ENCODE measurements around the gene OBP2B. TPM values are rescaled to one million over a fixed set of nuclear protein-coding genes. Genes with fewer than 3 reads are reported as not detected.
"Not testable (repeated sequence)": the region's sequence is repeated elsewhere in the genome, so short reads cannot be mapped to it uniquely, and the experiment has no call there.

Gene OBP2B
- polyA plus RNA-seq, 1 donor from 2014 or later = not detected

GRCh38 chr9:133182151-133182550 lies 26.9 kb downstream of the OBP2B start:
- H3K27ac Mint-ChIP-seq = no peak overlapping the region
- peaks cover 18% of the 10 kb centered on the region for H3K27me3 Mint-ChIP-seq
- H3K4me1 Mint-ChIP-seq = peaks cover 5 to 9% (median 7%) of the 10 kb centered on the region in 3 donors
- no peak overlapping the region for H3K4me3 Mint-ChIP-seq
- H3K9me3 Mint-ChIP-seq = no peaks in the 10 kb centered on the region
- no peaks in the 10 kb centered on the region for H3K36me3 Mint-ChIP-seq

- peaks cover 18% of the 10 kb centered on the region for H3K27me3 Mint-ChIP-seq
- H3K27ac Mint-ChIP-seq = no peak overlapping the region
- H3K36me3 Mint-ChIP-seq = no peaks in the 10 kb centered on the region
- no peak overlapping the region for H3K4me3 Mint-ChIP-seq
- H3K9me3 Mint-ChIP-seq = no peaks in the 10 kb centered on the region
- peaks cover 3 to 9% (median 7%) of the 10 kb centered on the region in 3 donors for H3K4me1 Mint-ChIP-seq
Measured at GRCh38 chr9:133181561-133181960, 27.5 kb downstream of the OBP2B start.

- no peaks in the 10 kb centered on the region for H3K9me3 Mint-ChIP-seq
- peaks cover under 1 to 9% (median 5%) of the 10 kb centered on the region in 3 donors for H3K4me1 Mint-ChIP-seq
- H3K27ac Mint-ChIP-seq = no peak overlapping the region
- no peaks in the 10 kb centered on the region for H3K36me3 Mint-ChIP-seq
- H3K27me3 Mint-ChIP-seq = peaks cover 18% of the 10 kb centered on the region
- H3K4me3 Mint-ChIP-seq = no peak overlapping the region
Measured at GRCh38 chr9:133180953-133181352, 28.1 kb downstream of the OBP2B start.

- Mint-ChIP-seq H3K9me3 (no peaks in the 10 kb centered on the region), H3K36me3 (no peaks in the 10 kb centered on the region), H3K4me3 (no peak overlapping the region), H3K27ac (no peak overlapping the region), H3K4me1 (peaks cover 15 to 16% (median 15%) of the 10 kb centered on the region in 3 donors), H3K27me3 (peaks cover 23% of the 10 kb centered on the region)
Measured at GRCh38 chr9:133173056-133173455, 36.0 kb downstream of the OBP2B start.

- peak overlapping the region; percentile 18 to 88 (median 66) for H3K4me3 Mint-ChIP-seq
- H3K27ac Mint-ChIP-seq = peak overlapping the region in 1 of 3 donors; percentile 33
- no peaks in the 10 kb centered on the region for H3K36me3 Mint-ChIP-seq
Measured at GRCh38 chr9:133171161-133171961, 37.7 kb downstream of the OBP2B start.

GRCh38 chr9:133170716-133171115 lies 38.3 kb downstream of the OBP2B start:
- Mint-ChIP-seq H3K9me3 (no peaks in the 10 kb centered on the region), H3K4me1 (peaks cover 15 to 16% (median 15%) of the 10 kb centered on the region in 3 donors), H3K4me3 (peak overlapping the region in 2 of 4 donors; percentile 18 to 88), H3K27me3 (peaks cover 25% of the 10 kb centered on the region), H3K36me3 (no peaks in the 10 kb centered on the region), H3K27ac (no peak overlapping the region)

More at GRCh38 chr9:133171161-133171961, 37.7 kb downstream of the OBP2B start:
- Mint-ChIP-seq H3K4me1 (peaks cover 15 to 16% (median 15%) of the 10 kb centered on the region in 3 donors), H3K27me3 (peaks cover 24% of the 10 kb centered on the region), H3K9me3 (no peaks in the 10 kb centered on the region)

GRCh38 chr9:133169687-133170086 lies 39.4 kb downstream of the OBP2B start:
- H3K4me1 Mint-ChIP-seq = peaks cover 15 to 16% (median 15%) of the 10 kb centered on the region in 3 donors
- not testable (repeated sequence) for H3K9me3 Mint-ChIP-seq, H3K27ac Mint-ChIP-seq, H3K4me3 Mint-ChIP-seq, H3K36me3 Mint-ChIP-seq
- peaks cover 23% of the 10 kb centered on the region for H3K27me3 Mint-ChIP-seq

GRCh38 chr9:133169102-133169501 lies 39.9 kb downstream of the OBP2B start:
- peaks cover 15 to 16% (median 16%) of the 10 kb centered on the region in 3 donors for H3K4me1 Mint-ChIP-seq
- H3K27me3 Mint-ChIP-seq = peaks cover 23% of the 10 kb centered on the region
- peak overlapping the region in 1 of 4 donors; percentile 20 for H3K4me3 Mint-ChIP-seq
- H3K36me3 Mint-ChIP-seq = no peaks in the 10 kb centered on the region
- peak overlapping the region in 1 of 3 donors; percentile 31 for H3K27ac Mint-ChIP-seq
- H3K9me3 Mint-ChIP-seq = no peaks in the 10 kb centered on the region

- H3K4me3 Mint-ChIP-seq = peak overlapping the region in 1 of 4 donors; percentile 48
- H3K36me3 Mint-ChIP-seq = no peaks in the 10 kb centered on the region
- H3K27me3 Mint-ChIP-seq = peaks cover 23% of the 10 kb centered on the region
- H3K4me1 Mint-ChIP-seq = peaks cover 19 to 20% (median 19%) of the 10 kb centered on the region in 3 donors
- no peaks in the 10 kb centered on the region for H3K9me3 Mint-ChIP-seq
- H3K27ac Mint-ChIP-seq = no peak overlapping the region
Measured at GRCh38 chr9:133168432-133168831, 40.6 kb downstream of the OBP2B start.

- H3K9me3 Mint-ChIP-seq = no peaks in the 10 kb centered on the region
- no peak overlapping the region for H3K27ac Mint-ChIP-seq
- H3K36me3 Mint-ChIP-seq = no peaks in the 10 kb centered on the region
- H3K27me3 Mint-ChIP-seq = peaks cover 23% of the 10 kb centered on the region
- peak overlapping the region in 2 of 4 donors; percentile 48 to 49 for H3K4me3 Mint-ChIP-seq
- H3K4me1 Mint-ChIP-seq = peaks cover 19 to 20% (median 19%) of the 10 kb centered on the region in 3 donors
Measured at GRCh38 chr9:133167769-133168168, 41.3 kb downstream of the OBP2B start.

GRCh38 chr9:133167096-133167730 lies 41.8 kb downstream of the OBP2B start:
- Mint-ChIP-seq H3K27ac (no peak overlapping the region), H3K4me3 (peak overlapping the region in 1 of 4 donors; percentile 49), H3K36me3 (no peaks in the 10 kb centered on the region), H3K4me1 (peaks cover 19 to 20% (median 19%) of the 10 kb centered on the region in 3 donors), H3K27me3 (peaks cover 23% of the 10 kb centered on the region), H3K9me3 (no peaks in the 10 kb centered on the region)

- Mint-ChIP-seq H3K4me3 (peak overlapping the region in 2 of 4 donors; percentile 38 to 67), H3K27me3 (peaks cover 16% of the 10 kb centered on the region), H3K4me1 (peaks cover 11 to 16% (median 15%) of the 10 kb centered on the region in 3 donors), H3K36me3 (peaks cover 2% of the 10 kb centered on the region), H3K27ac (no peak overlapping the region), H3K9me3 (no peaks in the 10 kb centered on the region)
Measured at GRCh38 chr9:133166392-133166791, 42.7 kb downstream of the OBP2B start.

- Mint-ChIP-seq H3K9me3 (no peaks in the 10 kb centered on the region), H3K4me1 (peaks cover 8 to 15% (median 13%) of the 10 kb centered on the region in 3 donors), H3K27me3 (peaks cover 10% of the 10 kb centered on the region), H3K4me3 (peak overlapping the region in 1 of 4 donors; percentile 84), H3K27ac (no peak overlapping the region), H3K36me3 (peaks cover 2% of the 10 kb centered on the region)
Measured at GRCh38 chr9:133165452-133165730, 43.7 kb downstream of the OBP2B start.

- peaks cover 8 to 15% (median 13%) of the 10 kb centered on the region in 3 donors for H3K4me1 Mint-ChIP-seq
- peaks cover 4% of the 10 kb centered on the region for H3K27me3 Mint-ChIP-seq
- H3K4me3 Mint-ChIP-seq = peak overlapping the region; percentile 84 to 94 (median 90)
- no peaks in the 10 kb centered on the region for H3K9me3 Mint-ChIP-seq
- H3K27ac Mint-ChIP-seq = peak overlapping the region in 1 of 3 donors; percentile 74
- H3K36me3 Mint-ChIP-seq = peaks cover 2% of the 10 kb centered on the region
Measured at GRCh38 chr9:133164191-133164590, 44.9 kb downstream of the OBP2B start.

GRCh38 chr9:133163504-133164172 lies 45.4 kb downstream of the OBP2B start, which contains the start of gene GBGT1:
Gene GBGT1 (minus strand): TSS chr9:133163914. CDS start chr9:133162412, 1,502 bp downstream.
- peaks cover 3% of the 10 kb centered on the region for H3K27me3 Mint-ChIP-seq
- peaks cover 8 to 15% (median 13%) of the 10 kb centered on the region in 3 donors for H3K4me1 Mint-ChIP-seq
- H3K27ac Mint-ChIP-seq = peak within 1 kb of the TSS in 2 of 3 donors; percentile 58 to 74
- H3K9me3 Mint-ChIP-seq = no peaks in the 10 kb centered on the region
- H3K4me3 Mint-ChIP-seq = peak within 1 kb of the TSS; percentile 84 to 94 (median 90)
- H3K36me3 Mint-ChIP-seq = peaks cover 2% of the 10 kb centered on the region

Measured in IgD-negative memory B cell (primary cell).